ENCODE measurements around the gene CEP85. TPM values are rescaled to one million over a fixed set of nuclear protein-coding genes. Genes with fewer than 3 reads are reported as not detected.

The CEP85 gene
- total and polyA plus RNA-seq, 2 of the 13 experiments (the other 11 are each of a cell fraction or from before 2014, with no cell fraction given): 16.1 to 26.7 TPM

GRCh38 chr1:26190373-26190987 lies 43.5 kb upstream of the CEP85 start, which contains the start of gene CATSPER4:
Gene CATSPER4 (plus strand): TSS chr1:26190602. CDS start chr1:26190628, 26 bp downstream.
- H3K9me3 ChIP-seq (ENCODE audit: low read length): no peaks in the 10 kb centered on the region
- ChIA-PET CTCF (ENCODE audit: low intra/inter-chr PET ratio, low total read pairs) (interaction anchor here (0.6 to 1.3 kb wide), 2 partner anchors 24 to 131 kb away, joined by 3 read pairs; no protein-coding TSS in a partner anchor), POLR2A (interaction anchor here (1.7 kb wide), 1 partner anchor 35 kb away, joined by 5 read pairs; no protein-coding TSS in a partner anchor)
- H4K20me1 ChIP-seq (ENCODE audit: insufficient read depth, low read length): no peaks in the 10 kb centered on the region
- H2AFZ ChIP-seq (ENCODE audit: low read length): no peak within 1 kb of the TSS
- DNase-seq (ENCODE audit: low spot score) (peak; percentile 54), ATAC-seq (peak; percentile 80), FAIRE-seq (no peak)
- intact Hi-C loops (cut with micrococcal nuclease; ENCODE audit: unreplicated experiment): loop anchor here (1.0 kb wide), 1 partner anchor 44 kb away; the partner anchor contains the start of gene CEP85
- peaks cover 0 to 11% of the 10 kb centered on the region in 2 experiments; a peak in 2 of 5 replicates for H3K27me3 ChIP-seq (ENCODE audit: control insufficient read depth in 1 of 2, insufficient read depth in 2 of 2, low read length in 2 of 2)
- 15% methylated on average over 8 of the region's 16 CpGs for WGBS (ENCODE audit: low lambda C conversion rate)
- no peak within 1 kb of the TSS for H3K4me2 ChIP-seq (ENCODE audit: low read depth, low read length)
- no peak within 1 kb of the TSS for H3K9ac ChIP-seq (ENCODE audit: insufficient read depth, low read depth, low read length)
- H3K79me2 ChIP-seq (ENCODE audit: insufficient read depth, low read length): no peaks in the 10 kb centered on the region
- BruUV-seq (replicated peaks): no TSS peak
- no peak within 1 kb of the TSS for H3K27ac ChIP-seq (ENCODE audit: extremely low read length, insufficient read depth, low read length)
- no peak within 1 kb of the TSS for H3K4me3 ChIP-seq (replicated peaks in 1 of 3; ENCODE audit: insufficient read depth in 1 of 3, low read depth in 2 of 3, low read length in 3 of 3)
- no peaks in the 10 kb centered on the region for H3K4me1 ChIP-seq (ENCODE audit: insufficient read depth, low read length)
- H3K36me3 ChIP-seq (replicated peaks in 1 of 2; ENCODE audit: control insufficient read depth in 1 of 2, insufficient read depth in 2 of 2, low read length in 2 of 2): 0 out of 5 replicates have a peak, but pooled peaks cover 0 to 2% of the 10 kb centered on the region in 2 experiments
- TF ChIP-seq STAG1 (CRISPR knock-in tag; IDR thresholded peaks at IDR 0.05) (peak; percentile 45), TEAD3 (CRISPR knock-in tag; optimal IDR thresholded peaks at IDR 0.05; ENCODE audit: borderline replicate concordance) (peak; percentile 34), MTA3 (CRISPR knock-in tag; IDR thresholded peaks at IDR 0.05) (no peak), XRCC5 (optimal IDR thresholded peaks at IDR 0.05; ENCODE audit: low read length) (peak; percentile 24), HNF4G (IDR thresholded peaks at IDR 0.05; ENCODE audit: borderline replicate concordance, low read depth, low read length) (no peak), HNF4G (CRISPR knock-in tag; IDR thresholded peaks at IDR 0.05; ENCODE audit: borderline replicate concordance, low read depth) (no peak), ZBTB14 (CRISPR knock-in tag; IDR thresholded peaks at IDR 0.05) (no peak), SMC3 (IDR thresholded peaks at IDR 0.05; ENCODE audit: low read length) (peak; percentile 54), ZFX (CRISPR knock-in tag; IDR thresholded peaks at IDR 0.05; ENCODE audit: low read depth) (0 out of 2 replicates have a peak, but pooled peaks have one; percentile 25), ZNF263 (CRISPR knock-in tag; IDR thresholded peaks at IDR 0.05) (0 out of 2 replicates have a peak, but pooled peaks have one; percentile 22), ZMYM3 (CRISPR knock-in tag; IDR thresholded peaks at IDR 0.05) (no peak), CTCF (CRISPR knock-in tag; IDR thresholded peaks at IDR 0.05) (peak; percentile 68), FOXM1 (CRISPR knock-in tag; IDR thresholded peaks at IDR 0.05) (no peak), NR2F6 (IDR thresholded peaks at IDR 0.05) (no peak), NR2F6 (CRISPR knock-in tag; IDR thresholded peaks at IDR 0.05) (0 out of 2 replicates have a peak, but pooled peaks have one; percentile 23), TBL1XR1 (IDR thresholded peaks at IDR 0.05; ENCODE audit: borderline replicate concordance, low read length, partially characterized antibody) (no peak)
- in situ Hi-C loops (cut with HindIII; ENCODE audit: extremely low pct_ligation_motif_present, low pct_unique_long_range_greater_than_20kb): no loop called here

Data from HepG2 (cell line).